ENCODE results near the gene SGPP2. TPM values are rescaled to one million over a fixed set of nuclear protein-coding genes. Genes with fewer than 3 reads are reported as not detected.

Gene SGPP2
- polyA plus RNA-seq, 2 donors = 5.5 to 13.9 TPM

GRCh38 chr2:222561817-222562645 is 137.7 kb downstream of the SGPP2 start:
- no peaks in the 10 kb centered on the region for H3K27me3 ChIP-seq (ENCODE audit: control insufficient read depth in 1 of 2, insufficient read depth in 2 of 2, low read length in 2 of 2)
- peaks cover 0 to 2% of the 10 kb centered on the region in 2 donors for H3K36me3 ChIP-seq (ENCODE audit: control insufficient read depth in 2 of 2, insufficient read depth in 2 of 2, low read length in 1 of 2)
- H3K4me1 ChIP-seq (ENCODE audit: control insufficient read depth in 2 of 2, insufficient read depth in 2 of 2, low read length in 1 of 2) = no peaks in the 10 kb centered on the region
- H3K4me3 ChIP-seq (ENCODE audit: low read depth in 1 of 2, low read length in 2 of 2) = no peak overlapping the region
- 48 to 53% methylated on average over 6 of the region's 6 CpGs for WGBS, 2 donors
- no peak overlapping the region for H3K27ac ChIP-seq (ENCODE audit: low read depth in 2 of 2, low read length in 1 of 2)
- H3K9me3 ChIP-seq (ENCODE audit: control insufficient read depth in 2 of 2, insufficient read depth in 1 of 2, low read depth in 1 of 2, low read length in 1 of 2) = no peaks in the 10 kb centered on the region

- Histone ChIP-seq H3K36me3 (ENCODE audit: control insufficient read depth in 2 of 2, insufficient read depth in 2 of 2, low read length in 1 of 2) (peaks cover 0 to 2% of the 10 kb centered on the region in 2 donors), H3K4me3 (ENCODE audit: low read depth in 1 of 2, low read length in 2 of 2) (no peak overlapping the region), H3K27me3 (ENCODE audit: control insufficient read depth in 1 of 2, insufficient read depth in 2 of 2, low read length in 2 of 2) (no peaks in the 10 kb centered on the region), H3K27ac (ENCODE audit: low read depth in 2 of 2, low read length in 1 of 2) (no peak overlapping the region), H3K4me1 (ENCODE audit: control insufficient read depth in 2 of 2, insufficient read depth in 2 of 2, low read length in 1 of 2) (no peaks in the 10 kb centered on the region), H3K9me3 (ENCODE audit: control insufficient read depth in 2 of 2, insufficient read depth in 1 of 2, low read depth in 1 of 2, low read length in 1 of 2) (no peaks in the 10 kb centered on the region)
- 71 to 72% methylated on average over 11 of the region's 11 CpGs for WGBS, 2 donors
These were observed 138.9 kb downstream of the SGPP2 start for GRCh38 chr2:222563106-222563718.

- peaks cover 0 to 2% of the 10 kb centered on the region in 2 donors for H3K36me3 ChIP-seq (ENCODE audit: control insufficient read depth in 2 of 2, insufficient read depth in 2 of 2, low read length in 1 of 2)
- no peaks in the 10 kb centered on the region for H3K4me1 ChIP-seq (ENCODE audit: control insufficient read depth in 2 of 2, insufficient read depth in 2 of 2, low read length in 1 of 2)
- no peaks in the 10 kb centered on the region for H3K9me3 ChIP-seq (ENCODE audit: control insufficient read depth in 2 of 2, insufficient read depth in 1 of 2, low read depth in 1 of 2, low read length in 1 of 2)
- no peak overlapping the region for H3K27ac ChIP-seq (ENCODE audit: low read depth in 2 of 2, low read length in 1 of 2)
- H3K4me3 ChIP-seq (ENCODE audit: low read depth in 1 of 2, low read length in 2 of 2) = no peak overlapping the region
- no peaks in the 10 kb centered on the region for H3K27me3 ChIP-seq (ENCODE audit: control insufficient read depth in 1 of 2, insufficient read depth in 2 of 2, low read length in 2 of 2)
- WGBS, 2 donors = 83 to 87% methylated on average over 6 of the region's 6 CpGs
These were observed 139.6 kb downstream of the SGPP2 start for GRCh38 chr2:222563936-222564335.

GRCh38 chr2:222566229-222566628 is 141.9 kb downstream of the SGPP2 start:
- Histone ChIP-seq H3K4me3 (ENCODE audit: low read depth in 1 of 2, low read length in 2 of 2) (no peak overlapping the region), H3K9me3 (ENCODE audit: control insufficient read depth in 2 of 2, insufficient read depth in 1 of 2, low read depth in 1 of 2, low read length in 1 of 2) (no peaks in the 10 kb centered on the region), H3K4me1 (ENCODE audit: control insufficient read depth in 2 of 2, insufficient read depth in 2 of 2, low read length in 1 of 2) (no peaks in the 10 kb centered on the region), H3K36me3 (ENCODE audit: control insufficient read depth in 2 of 2, insufficient read depth in 2 of 2, low read length in 1 of 2) (peaks cover 0 to 2% of the 10 kb centered on the region in 2 donors), H3K27me3 (ENCODE audit: control insufficient read depth in 1 of 2, insufficient read depth in 2 of 2, low read length in 2 of 2) (no peaks in the 10 kb centered on the region), H3K27ac (ENCODE audit: low read depth in 2 of 2, low read length in 1 of 2) (no peak overlapping the region)
- WGBS, 2 donors = 91 to 96% methylated on average over 6 of the region's 6 CpGs

- no peaks in the 10 kb centered on the region for H3K9me3 ChIP-seq (ENCODE audit: control insufficient read depth in 2 of 2, insufficient read depth in 1 of 2, low read depth in 1 of 2, low read length in 1 of 2)
- 39 to 51% methylated on average over 4 of the region's 4 CpGs for WGBS, 2 donors
- H3K27ac ChIP-seq (ENCODE audit: low read depth in 2 of 2, low read length in 1 of 2) = no peak overlapping the region
- H3K27me3 ChIP-seq (ENCODE audit: control insufficient read depth in 1 of 2, insufficient read depth in 2 of 2, low read length in 2 of 2) = no peaks in the 10 kb centered on the region
- no peak overlapping the region for H3K4me3 ChIP-seq (ENCODE audit: low read depth in 1 of 2, low read length in 2 of 2)
- peaks cover 0 to 2% of the 10 kb centered on the region in 2 donors for H3K36me3 ChIP-seq (ENCODE audit: control insufficient read depth in 2 of 2, insufficient read depth in 2 of 2, low read length in 1 of 2)
- peaks cover 0 to 4% of the 10 kb centered on the region in 2 donors for H3K4me1 ChIP-seq (ENCODE audit: control insufficient read depth in 2 of 2, insufficient read depth in 2 of 2, low read length in 1 of 2)
These were observed 144.5 kb downstream of the SGPP2 start for GRCh38 chr2:222568865-222569264.

- no peaks in the 10 kb centered on the region for H3K27me3 ChIP-seq (ENCODE audit: control insufficient read depth in 1 of 2, insufficient read depth in 2 of 2, low read length in 2 of 2)
- H3K36me3 ChIP-seq (ENCODE audit: control insufficient read depth in 2 of 2, insufficient read depth in 2 of 2, low read length in 1 of 2) = peaks cover 0 to 2% of the 10 kb centered on the region in 2 donors
- no peaks in the 10 kb centered on the region for H3K9me3 ChIP-seq (ENCODE audit: control insufficient read depth in 2 of 2, insufficient read depth in 1 of 2, low read depth in 1 of 2, low read length in 1 of 2)
- H3K4me3 ChIP-seq (ENCODE audit: low read depth in 1 of 2, low read length in 2 of 2) = no peak overlapping the region
- peaks cover 0 to 4% of the 10 kb centered on the region in 2 donors for H3K4me1 ChIP-seq (ENCODE audit: control insufficient read depth in 2 of 2, insufficient read depth in 2 of 2, low read length in 1 of 2)
- no peak overlapping the region for H3K27ac ChIP-seq (ENCODE audit: low read depth in 2 of 2, low read length in 1 of 2)
- WGBS, 2 donors = 79 to 88% methylated on average over 1 of the region's 1 CpG
These were observed 145.5 kb downstream of the SGPP2 start for GRCh38 chr2:222569826-222570225.

GRCh38 chr2:222572264-222572721 is 147.9 kb downstream of the SGPP2 start:
- H3K9me3 ChIP-seq (ENCODE audit: control insufficient read depth in 2 of 2, insufficient read depth in 1 of 2, low read depth in 1 of 2, low read length in 1 of 2) = no peaks in the 10 kb centered on the region
- H3K27ac ChIP-seq (ENCODE audit: low read depth in 2 of 2, low read length in 1 of 2) = peak overlapping the region; percentile 53 to 60
- 49 to 57% methylated on average over 6 of the region's 6 CpGs for WGBS, 2 donors

GRCh38 chr2:222572751-222573174 is 148.4 kb downstream of the SGPP2 start:
- Histone ChIP-seq H3K36me3 (ENCODE audit: control insufficient read depth in 2 of 2, insufficient read depth in 2 of 2, low read length in 1 of 2) (peaks cover 0 to 2% of the 10 kb centered on the region in 2 donors), H3K27ac (ENCODE audit: low read depth in 2 of 2, low read length in 1 of 2) (peak overlapping the region; percentile 53 to 60), H3K9me3 (ENCODE audit: control insufficient read depth in 2 of 2, insufficient read depth in 1 of 2, low read depth in 1 of 2, low read length in 1 of 2) (no peaks in the 10 kb centered on the region), H3K4me3 (ENCODE audit: low read depth in 1 of 2, low read length in 2 of 2) (no peak overlapping the region), H3K27me3 (ENCODE audit: control insufficient read depth in 1 of 2, insufficient read depth in 2 of 2, low read length in 2 of 2) (no peaks in the 10 kb centered on the region), H3K4me1 (ENCODE audit: control insufficient read depth in 2 of 2, insufficient read depth in 2 of 2, low read length in 1 of 2) (peaks cover 0 to 4% of the 10 kb centered on the region in 2 donors)
- WGBS, 2 donors = 74 to 76% methylated on average over 1 of the region's 1 CpG

More at GRCh38 chr2:222572264-222572721, 147.9 kb downstream of the SGPP2 start:
- peaks cover 0 to 4% of the 10 kb centered on the region in 2 donors for H3K4me1 ChIP-seq (ENCODE audit: control insufficient read depth in 2 of 2, insufficient read depth in 2 of 2, low read length in 1 of 2)
- H3K4me3 ChIP-seq (ENCODE audit: low read depth in 1 of 2, low read length in 2 of 2) = no peak overlapping the region
- no peaks in the 10 kb centered on the region for H3K27me3 ChIP-seq (ENCODE audit: control insufficient read depth in 1 of 2, insufficient read depth in 2 of 2, low read length in 2 of 2)
- peaks cover 0 to 2% of the 10 kb centered on the region in 2 donors for H3K36me3 ChIP-seq (ENCODE audit: control insufficient read depth in 2 of 2, insufficient read depth in 2 of 2, low read length in 1 of 2)

GRCh38 chr2:222575618-222576017 is 151.3 kb downstream of the SGPP2 start:
- no peak overlapping the region for H3K27ac ChIP-seq (ENCODE audit: low read depth in 2 of 2, low read length in 1 of 2)
- H3K4me1 ChIP-seq (ENCODE audit: control insufficient read depth in 2 of 2, insufficient read depth in 2 of 2, low read length in 1 of 2) = peaks cover 0 to 4% of the 10 kb centered on the region in 2 donors
- H3K9me3 ChIP-seq (ENCODE audit: control insufficient read depth in 2 of 2, insufficient read depth in 1 of 2, low read depth in 1 of 2, low read length in 1 of 2) = no peaks in the 10 kb centered on the region
- H3K4me3 ChIP-seq (ENCODE audit: low read depth in 1 of 2, low read length in 2 of 2) = no peak overlapping the region
- H3K36me3 ChIP-seq (ENCODE audit: control insufficient read depth in 2 of 2, insufficient read depth in 2 of 2, low read length in 1 of 2) = peaks cover 0 to 2% of the 10 kb centered on the region in 2 donors
- no peaks in the 10 kb centered on the region for H3K27me3 ChIP-seq (ENCODE audit: control insufficient read depth in 1 of 2, insufficient read depth in 2 of 2, low read length in 2 of 2)
- WGBS, 2 donors = 86 to 92% methylated on average over 2 of the region's 2 CpGs
